Epidermal melanocyte (primary cell): ENCODE results near the gene MAP3K13.
"Not testable (repeated sequence)": the region's sequence is repeated elsewhere in the genome, so short reads cannot be mapped to it uniquely, and the experiment has no call there.

Experiments
- DNase-seq: peaks from one replicate; pipeline ENCODE4 v3.0.0; 2011; ENCODE audit warnings: low spot score; ENCODE audit not compliant: insufficient read length

MAP3K13 gene

DNA sequence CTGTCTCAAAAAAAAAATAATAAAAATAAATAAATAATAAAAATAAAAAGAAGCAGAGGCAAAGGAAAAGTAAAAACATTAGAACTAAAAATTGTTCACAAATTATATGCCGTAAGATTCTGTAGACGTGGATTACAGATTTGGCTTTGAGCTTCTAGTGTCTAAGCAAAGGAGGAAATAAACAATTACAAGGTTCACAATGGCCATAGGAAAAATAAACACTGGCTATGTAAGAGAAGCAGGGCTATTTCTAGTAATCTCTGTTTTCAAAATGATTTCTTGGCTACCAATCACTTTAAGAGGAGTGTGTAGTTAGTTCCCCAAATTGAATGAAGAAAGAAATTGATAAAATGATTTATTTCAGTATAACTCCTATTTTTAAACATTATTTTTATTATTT is 81.4 kb downstream of the MAP3K13 start:
- no peak for DNase-seq

DNA sequence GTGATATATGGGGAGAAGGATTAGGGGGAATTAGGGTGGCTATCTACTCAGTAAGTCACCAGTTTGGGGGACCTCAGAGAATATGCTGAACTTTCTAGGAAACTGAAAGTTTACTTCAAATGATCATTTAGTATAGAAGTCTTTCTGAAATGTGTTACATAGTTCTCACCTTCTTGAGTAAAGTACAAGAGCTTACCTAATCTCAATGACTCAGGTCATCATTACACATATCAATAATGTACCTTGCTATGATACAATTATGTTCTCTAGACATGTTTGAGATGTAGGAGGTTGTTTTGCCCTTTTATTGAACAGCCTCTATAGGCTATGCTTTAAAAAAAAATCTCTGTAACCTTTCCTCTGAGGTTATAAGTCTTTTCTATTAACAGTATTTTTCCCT is 85.2 kb downstream of the MAP3K13 start:
- DNase-seq: no peak

DNA sequence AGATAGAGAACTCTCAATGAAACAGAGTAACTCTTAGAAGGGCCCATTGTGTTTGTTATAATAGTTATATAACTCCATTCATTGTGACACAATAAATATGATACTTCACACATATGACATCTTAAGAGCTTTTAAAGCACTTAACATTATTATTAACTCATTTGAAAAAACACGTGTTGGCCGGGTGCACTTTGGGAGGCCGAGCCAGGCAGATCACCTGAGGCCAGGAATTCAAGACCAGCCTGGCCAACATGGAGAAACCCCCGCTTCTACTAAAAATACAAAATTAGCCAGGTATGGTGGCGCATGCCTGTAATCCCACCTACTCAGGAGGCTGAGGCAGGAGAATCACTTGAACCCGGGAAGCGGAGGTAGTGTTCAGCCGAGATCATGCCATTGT is 88.5 kb downstream of the MAP3K13 start:
- DNase-seq: not testable (repeated sequence)

DNA sequence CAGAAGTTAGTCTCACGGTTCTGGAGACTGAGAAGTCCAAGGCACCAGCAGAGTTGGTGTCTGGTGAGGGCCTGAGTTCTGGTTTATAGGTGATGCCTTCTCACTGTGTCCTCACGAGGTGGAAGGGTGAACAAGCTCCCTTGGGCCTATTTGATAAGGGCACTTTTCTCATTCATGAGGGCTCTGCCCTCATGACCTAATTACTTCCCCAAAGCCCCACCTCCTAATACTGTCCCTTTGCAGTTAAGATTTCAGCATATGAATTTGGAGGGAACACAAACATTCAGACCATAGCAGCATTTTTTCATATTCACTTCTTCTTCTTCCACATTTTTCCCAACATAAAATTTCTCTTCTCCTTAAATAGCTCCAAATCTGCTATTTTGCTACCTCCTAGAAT is 94.4 kb downstream of the MAP3K13 start:
- no peak for DNase-seq

DNA sequence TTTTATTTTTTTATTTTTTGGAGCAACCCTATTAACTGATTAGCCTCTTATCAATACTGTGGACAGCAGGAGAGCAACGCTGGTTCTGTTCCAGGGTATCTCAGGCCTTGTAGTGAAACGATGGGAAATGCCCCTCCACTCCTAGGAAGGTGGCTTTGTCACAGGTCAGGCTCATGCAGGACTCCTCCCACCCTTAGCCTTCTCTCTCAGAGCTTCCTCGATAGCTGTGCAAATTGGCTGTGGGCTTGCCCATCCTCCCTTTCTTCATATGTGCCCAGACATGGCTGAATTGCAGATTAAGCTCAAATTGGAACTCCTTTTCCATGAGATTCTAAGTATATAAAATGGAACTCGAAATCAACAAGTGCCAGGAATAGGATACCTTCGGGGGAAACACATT is 97.4 kb downstream of the MAP3K13 start:
- DNase-seq: no peak

DNA sequence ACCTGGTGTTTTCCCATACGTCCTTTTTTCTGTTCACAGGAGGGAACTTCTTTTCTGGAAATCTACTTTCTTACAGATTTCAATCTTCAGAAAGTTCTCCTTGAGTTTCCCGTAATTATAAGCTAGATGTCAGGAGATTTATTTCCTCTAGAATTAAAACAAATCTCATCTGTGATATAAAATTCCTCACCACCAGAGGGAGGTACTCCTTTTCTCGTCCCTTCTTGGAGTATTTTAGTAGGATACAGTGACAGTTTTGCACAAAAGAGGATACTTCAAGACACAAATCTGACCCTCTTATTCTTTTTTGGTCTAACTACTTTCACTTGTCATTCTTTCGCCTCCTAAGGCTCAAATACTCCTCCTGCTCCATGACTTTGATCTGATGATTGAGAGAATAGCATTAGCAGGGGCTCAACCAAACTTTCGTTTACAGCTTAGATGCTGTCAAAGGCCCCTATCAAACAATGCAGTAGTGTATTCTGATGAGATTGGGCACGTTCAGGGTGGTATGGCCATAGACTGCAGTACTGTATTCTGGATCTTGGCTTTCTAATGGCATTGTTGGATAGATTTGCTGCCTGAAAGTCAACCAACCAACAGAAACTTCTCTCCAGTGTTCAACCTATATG is 97.9 kb downstream of the MAP3K13 start:
- DNase-seq: no peak

DNA sequence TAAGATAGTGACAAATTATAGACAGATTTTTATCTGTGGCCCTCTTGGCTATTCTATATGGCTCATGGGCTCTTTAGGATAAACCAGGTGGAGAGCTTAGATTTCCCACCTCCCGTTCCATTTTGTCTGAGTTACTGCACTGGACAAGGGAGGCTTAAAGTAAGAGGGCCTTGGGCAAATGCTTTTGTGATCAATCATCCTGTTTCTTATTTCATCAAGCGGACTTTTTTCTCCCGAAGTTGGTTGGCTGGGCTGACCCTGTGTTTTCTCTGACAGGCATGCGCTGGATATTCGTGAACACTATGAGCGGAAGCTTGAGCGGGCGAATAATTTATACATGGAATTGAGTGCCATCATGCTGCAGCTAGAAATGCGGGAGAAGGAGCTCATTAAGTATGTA is 102.5 kb downstream of the MAP3K13 start:
- no peak for DNase-seq

DNA sequence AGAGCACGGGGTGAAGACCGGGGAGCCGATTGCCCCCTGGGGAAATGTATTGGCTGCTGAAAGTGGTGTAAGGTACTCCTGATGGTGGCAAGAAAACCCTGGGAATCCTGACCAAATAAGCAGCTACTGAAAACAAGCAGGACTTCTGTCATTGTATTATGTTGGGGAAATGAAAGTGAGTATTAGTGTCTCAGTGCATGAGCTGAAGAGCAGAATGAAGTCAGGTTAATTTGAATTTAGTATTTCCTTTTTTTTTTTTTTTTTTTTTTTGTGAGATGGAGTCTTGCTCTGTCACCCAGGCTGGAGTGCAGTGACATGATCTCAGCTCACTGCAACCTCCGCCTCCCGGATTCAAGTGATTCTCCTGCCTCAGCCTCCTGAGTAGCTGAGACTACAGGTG is 103.2 kb downstream of the MAP3K13 start:
- DNase-seq: not testable (repeated sequence)

DNA sequence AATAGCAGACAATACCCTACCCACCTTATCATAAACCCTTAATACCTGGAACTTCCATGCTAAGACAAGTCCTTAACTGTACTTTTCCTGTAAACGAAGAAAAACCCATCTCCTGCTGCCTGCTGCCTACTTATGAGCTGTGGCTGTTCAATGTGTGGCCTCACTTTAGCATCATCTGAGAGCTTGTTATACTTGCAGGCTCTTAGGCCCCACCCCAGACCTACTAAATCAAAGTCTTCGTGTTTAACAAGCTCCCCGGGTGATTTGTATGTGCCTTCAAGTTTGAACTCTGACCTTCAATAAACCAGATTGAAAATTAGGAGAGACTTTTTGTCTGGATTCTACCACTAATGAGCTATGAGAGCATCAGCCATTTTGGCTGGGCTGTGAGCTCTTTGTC is 106.6 kb downstream of the MAP3K13 start:
- DNase-seq: no peak

DNA sequence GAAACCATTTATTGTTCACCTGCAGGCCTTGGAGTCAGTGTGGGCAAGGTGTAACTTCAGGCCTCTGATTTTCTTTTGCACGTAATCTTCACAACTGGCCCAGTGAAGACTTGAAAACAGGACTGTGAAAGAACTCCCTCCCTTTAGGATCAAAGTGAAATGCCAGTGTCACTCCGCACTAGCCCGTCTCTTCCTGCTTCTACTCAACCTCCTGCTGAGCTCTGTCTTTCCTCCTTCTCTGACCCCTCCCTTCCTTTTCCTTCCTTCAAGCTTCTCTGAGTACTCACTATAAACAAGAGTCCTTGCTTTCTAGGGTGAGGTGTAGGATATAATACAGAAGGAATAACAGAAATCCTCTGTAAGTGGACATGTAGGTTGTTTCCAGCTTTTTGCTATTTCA is 107.4 kb downstream of the MAP3K13 start:
- DNase-seq: no peak

DNA sequence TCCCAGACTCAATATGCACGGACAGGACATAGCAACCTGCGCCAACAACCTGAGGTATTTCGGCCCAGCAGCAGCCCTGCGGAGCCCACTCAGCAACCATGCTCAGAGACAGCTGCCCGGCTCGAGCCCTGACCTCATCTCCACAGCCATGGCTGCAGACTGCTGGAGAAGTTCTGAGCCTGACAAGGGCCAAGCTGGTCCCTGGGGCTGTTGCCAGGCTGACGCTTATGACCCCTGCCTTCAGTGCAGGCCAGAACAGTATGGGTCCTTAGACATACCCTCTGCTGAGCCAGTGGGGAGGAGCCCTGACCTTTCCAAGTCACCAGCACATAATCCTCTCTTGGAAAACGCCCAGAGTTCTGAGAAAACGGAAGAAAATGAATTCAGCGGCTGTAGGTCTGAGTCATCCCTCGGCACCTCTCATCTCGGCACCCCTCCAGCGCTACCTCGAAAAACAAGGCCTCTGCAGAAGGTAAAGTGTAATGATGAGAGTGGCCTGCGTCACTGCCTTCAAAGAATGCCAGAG is 110.4 kb downstream of the MAP3K13 start:
- no peak for DNase-seq

DNA sequence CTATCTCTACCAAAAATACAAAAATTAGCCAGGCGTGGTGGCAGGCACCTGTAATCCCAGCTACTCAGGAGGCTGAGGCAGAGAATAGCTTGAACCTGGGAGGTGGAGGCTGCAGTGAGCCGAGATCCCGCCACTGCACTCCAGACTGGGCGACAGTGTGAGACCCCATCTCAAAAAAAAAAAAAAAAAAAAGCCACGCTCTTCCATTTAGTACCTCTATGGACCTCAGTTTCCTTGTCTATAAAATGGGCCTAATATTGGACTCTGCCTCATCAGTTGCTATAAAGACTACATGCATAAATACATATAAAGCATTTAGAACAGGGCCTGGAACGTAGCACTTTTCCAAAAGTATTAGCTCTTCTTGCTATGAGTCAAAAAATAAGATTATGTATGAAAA is 112.0 kb downstream of the MAP3K13 start:
- DNase-seq: not testable (repeated sequence)

DNA sequence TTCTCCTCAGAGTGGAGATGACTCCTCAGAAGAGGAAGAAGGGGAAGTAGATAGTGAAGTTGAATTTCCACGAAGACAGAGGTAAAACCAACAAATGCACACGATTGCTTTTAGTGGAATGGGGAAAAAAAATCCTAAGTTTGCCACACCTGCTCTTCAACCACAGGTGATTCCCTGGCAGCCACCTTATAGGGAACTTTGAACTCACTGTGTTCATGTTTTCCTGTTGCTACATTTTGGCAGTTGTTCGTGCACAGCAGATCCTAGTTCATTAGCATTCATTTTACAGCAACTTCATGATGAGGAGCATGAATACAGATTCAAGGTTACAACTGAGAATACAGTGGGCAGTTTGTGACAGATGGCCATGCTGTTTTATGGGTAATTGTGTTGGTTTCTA is 114.4 kb downstream of the MAP3K13 start:
- no peak for DNase-seq

DNA sequence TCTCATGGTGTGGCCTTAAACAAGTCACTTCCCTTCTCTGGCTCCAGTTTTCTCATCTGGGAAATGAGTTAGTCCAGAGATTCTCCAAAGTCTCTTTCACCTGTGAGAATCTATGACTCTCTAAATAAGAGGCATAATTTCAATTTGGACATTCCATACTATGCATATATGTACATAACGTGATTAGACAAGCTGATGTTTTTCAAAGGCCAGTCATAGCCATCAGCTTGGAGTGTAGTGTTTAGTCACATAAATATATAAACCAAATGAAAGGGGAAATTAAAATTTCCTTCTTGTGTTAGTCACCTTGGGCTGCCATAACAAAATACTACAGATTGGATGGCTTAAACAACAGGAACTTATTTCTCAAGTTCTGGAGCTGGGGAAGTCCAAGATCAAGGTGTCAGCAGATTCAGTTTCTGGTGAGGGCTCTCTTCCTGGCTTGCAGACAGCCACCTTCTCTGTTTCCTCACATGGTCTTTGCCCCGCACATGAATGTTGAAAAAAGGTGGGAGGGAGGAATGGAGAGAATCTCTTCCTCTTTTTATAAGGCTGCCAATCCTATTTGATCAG is 116.5 kb downstream of the MAP3K13 start:
- DNase-seq: no peak

DNA sequence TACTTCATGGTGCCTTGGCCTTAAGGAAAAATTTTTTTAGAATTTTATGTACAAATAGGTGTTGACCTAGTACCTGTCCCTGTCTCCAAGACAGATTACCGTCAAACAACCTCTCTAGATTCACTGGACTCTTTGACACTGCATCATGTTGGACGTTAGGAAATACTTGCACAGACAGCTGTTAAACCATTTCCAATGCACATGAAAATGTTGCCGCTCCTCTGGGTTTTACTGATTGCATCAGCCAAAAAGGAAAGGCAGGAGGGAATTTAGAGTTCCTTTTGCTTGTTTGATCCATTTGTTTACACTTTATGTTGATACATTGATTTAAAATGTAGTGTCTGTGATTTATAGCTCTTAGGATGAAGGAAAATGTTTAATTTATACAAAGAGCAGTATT is 121.4 kb downstream of the MAP3K13 start:
- DNase-seq: no peak

DNA sequence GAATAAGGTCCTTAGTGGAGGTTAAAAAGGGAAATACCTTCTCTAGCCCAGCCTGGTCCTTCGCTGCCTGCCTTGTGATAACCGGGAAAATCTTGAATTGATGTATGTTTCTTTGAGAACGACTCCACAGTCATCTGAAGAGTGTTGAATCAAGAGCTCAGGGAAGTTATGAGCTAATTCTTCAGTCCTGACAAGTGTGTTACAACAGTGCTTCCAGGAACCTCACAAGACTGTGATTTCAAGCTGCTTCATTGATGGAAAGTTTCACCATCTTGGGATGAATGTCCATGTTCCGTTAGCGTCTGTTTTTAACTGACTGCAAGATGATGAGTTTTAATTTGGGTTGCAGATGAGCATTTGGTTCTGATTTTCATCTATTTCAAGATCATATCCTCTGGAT is 123.5 kb downstream of the MAP3K13 start:
- DNase-seq: no peak

DNA sequence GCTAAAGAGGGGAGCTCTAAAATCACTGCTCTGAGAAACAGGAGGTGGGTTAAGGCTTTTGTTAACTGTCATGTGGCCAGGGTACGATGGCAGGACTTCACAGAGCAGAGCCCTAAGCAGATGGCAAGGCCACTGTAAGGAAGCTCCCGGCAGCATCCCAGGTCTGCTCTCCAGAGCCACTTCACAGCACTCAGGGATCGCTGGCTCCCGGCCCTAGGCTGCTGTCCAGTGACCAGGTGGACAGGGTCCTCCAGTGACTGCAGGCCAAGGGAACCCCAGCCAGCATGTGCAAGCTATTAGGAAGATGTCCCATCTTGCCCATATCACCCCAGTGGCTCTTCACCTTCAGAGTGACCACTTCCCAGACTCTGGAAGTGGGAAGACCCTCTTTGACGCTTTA is 125.5 kb downstream of the MAP3K13 start:
- no peak for DNase-seq

DNA sequence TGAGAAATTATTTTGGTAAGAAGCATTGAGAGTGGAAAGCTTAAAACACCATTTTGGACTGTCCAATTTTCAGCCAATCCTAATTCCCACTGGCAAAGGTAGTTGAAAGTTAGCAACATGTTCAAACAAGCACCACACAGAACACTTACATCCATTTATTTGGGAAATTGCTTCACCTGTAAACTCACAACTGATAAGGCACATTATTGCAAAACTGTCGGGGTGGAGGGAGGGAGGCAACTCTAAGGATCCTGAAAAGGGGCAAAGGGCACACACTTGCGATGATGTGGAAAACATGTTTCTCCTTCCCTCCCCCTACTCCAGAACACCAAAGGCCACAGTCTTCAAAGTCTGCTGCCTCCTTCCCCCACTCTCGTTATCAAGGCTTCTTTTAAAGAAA is 126.5 kb downstream of the MAP3K13 start:
- no peak for DNase-seq

DNA sequence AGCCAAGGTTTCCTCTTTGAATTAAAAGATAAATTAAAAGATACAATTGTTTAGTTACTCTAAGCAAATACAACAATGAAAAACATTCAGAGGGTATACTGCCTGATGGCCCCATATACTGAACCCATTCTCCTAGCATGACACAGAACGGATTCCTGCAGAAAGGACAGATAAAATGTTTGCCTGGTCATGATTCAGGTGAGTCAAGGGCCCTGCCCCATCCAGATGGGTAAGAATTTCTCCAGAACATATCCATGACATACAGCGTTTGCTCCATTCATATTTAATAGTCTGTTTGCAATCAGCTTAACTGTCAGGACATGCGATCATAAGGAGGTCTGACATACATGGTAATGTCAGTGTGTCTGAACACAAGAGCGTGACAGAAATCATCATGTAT is 127.3 kb downstream of the MAP3K13 start:
- DNase-seq: no peak

DNA sequence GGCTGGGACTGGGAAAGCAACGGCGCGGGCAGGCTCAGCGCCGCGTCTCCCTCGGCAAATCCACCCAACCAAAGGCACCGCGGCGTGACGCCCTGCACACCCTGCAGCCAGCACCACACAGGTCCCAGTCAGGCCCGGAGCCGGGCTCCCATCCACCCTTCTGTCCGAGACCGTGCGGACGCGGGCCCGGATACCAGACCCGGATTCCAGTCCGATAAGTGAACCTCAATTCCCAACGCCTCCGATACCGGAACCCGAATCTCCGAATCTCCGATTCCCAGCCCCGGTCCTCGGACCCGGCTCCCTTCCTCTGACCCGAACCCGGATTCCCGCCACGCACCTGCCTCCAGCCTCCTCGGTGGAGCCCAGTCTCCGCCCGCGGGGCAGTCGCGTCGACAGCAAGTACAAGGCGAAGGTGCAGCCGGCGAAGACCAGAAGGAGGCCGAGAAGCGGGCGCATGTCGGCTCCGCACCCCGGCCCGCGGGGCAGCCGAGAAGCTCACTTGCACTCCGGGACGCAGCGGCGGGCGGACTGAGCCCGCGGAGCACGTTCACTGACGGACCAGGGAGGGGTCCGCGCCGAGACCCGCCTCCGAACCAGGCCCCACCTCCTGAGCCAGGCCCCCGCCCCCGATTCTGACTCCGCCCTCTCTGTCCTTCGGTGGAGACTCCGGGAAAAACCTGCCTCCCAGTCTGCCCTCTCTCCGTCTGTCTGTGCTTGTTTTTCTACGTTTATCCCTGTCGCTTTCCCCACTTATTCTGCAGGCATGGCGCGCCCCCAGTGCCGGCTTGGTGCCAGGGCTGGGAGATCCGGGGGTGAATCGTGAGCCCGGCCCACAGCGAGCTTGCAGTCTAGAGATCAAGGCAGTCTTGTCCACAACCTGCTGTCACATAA is 135.8 kb downstream of the MAP3K13 start, which contains the start of gene TMEM41A:
TMEM41A (minus strand) TSS at position 533 of the 894 bp plus-strand sequence; CDS start at position 459, 74 bp downstream.
- DNase-seq: peak; percentile 92

DNA sequence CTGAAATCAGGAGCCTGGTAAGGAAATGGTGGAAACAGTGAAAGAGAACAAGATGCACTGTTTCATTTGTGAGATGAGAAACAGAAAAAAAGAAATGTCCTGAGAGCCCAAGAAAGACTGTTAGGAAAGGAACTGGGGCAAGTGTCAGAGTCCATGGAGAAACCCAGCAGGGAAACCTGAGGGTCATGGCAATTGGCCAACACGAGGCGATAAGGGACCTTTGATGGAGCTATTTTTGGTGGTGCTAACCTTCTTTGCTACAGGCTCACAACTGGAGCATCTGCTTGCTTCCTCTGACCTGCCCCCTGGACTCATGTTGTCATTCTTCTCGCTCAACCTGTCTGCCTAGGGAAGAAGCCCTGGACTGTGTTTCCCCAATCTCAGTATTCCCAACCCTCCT is 140.1 kb downstream of the MAP3K13 start:
- no peak for DNase-seq

DNA sequence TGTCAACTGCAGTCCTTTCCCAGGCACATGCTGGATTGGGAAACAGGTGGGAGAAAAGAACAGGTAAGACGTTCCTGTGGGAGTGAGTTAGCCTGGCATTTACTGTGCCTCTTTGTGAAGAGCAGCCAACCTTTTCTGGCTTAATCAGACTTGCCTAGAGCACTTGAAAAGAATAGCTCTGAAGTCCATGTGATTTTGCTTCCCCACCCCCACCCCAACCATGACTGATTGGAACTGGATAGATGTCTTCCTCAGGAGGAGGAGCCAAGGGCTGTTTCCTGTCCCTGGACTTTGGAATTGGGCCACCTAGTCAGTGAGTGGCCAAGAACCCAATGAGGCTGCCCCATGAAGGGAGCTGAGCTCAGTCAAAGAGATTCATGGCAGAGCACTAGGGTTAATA is 140.6 kb downstream of the MAP3K13 start:
- no peak for DNase-seq
